SK-N-SH (cell line): ENCODE results near the gene SLC35A3. TPM values are rescaled to one million over a fixed set of nuclear protein-coding genes. Genes with fewer than 3 reads are reported as not detected.

Experiments
- CTCF ChIA-PET: fragments of 300-600, 350-600 bp; formaldehyde crosslinking; extraction: SDS; loops from one replicate; lab custom pipeline; 2021; lab: Yijun Ruan, JAX
- POLR2A ChIA-PET: fragments of 350-600 bp; sonication (Branson Sonifier 250); formaldehyde crosslinking; extraction: SDS; loops from one replicate; lab custom pipeline; 2020; ENCODE audit warnings: antibody characterized with exemption, inconsistent platforms; lab: Yijun Ruan, JAX
- DNase-seq: peaks from one replicate; pipeline ENCODE4 v3.0.0; 2012
- H2AFZ ChIP-seq: fragments of 200-600 bp; sonication (generic); 2 replicates; pipeline ENCODE4 v1.8.1; 2016; ENCODE audit warnings: antibody characterized with exemption, mild to moderate bottlenecking, low read depth
- H3F3A ChIP-seq: fragments of 200-600 bp; sonication (generic); replicated peaks from 2 replicates; pipeline ENCODE3; 2016; ENCODE audit warnings: antibody characterized with exemption, mild to moderate bottlenecking; ENCODE audit not compliant: insufficient read depth
- H3K27ac ChIP-seq, 2 experiments: fragments of 200-500 bp in 1 of 2; fragments of 200-600 bp in 1 of 2; sonication (Bioruptor generic) in 1 of 2; sonication (generic), shearing (Covaris generic) in 1 of 2; 2 replicates each; pipeline versions ENCODE4 v1.5.1 to v1.6.1; 2014 to 2016; ENCODE audit warnings: low read depth in 2 of 2, inconsistent platforms in 1 of 2, low read length in 1 of 2, mild to moderate bottlenecking in 1 of 2, mixed read lengths in 1 of 2
- H3K27me3 ChIP-seq: fragments of 200-600 bp; sonication (generic), shearing (Covaris generic); 2 replicates; pipeline ENCODE4 v1.6.1; 2016; ENCODE audit warnings: mixed run types; ENCODE audit not compliant: insufficient read depth
- H3K36me3 ChIP-seq, 2 experiments: fragments of 200-500 bp in 1 of 2; fragments of 200-600 bp in 1 of 2; sonication (Bioruptor generic) in 1 of 2; sonication (generic) in 1 of 2; replicated peaks in 1 of 2; 2 replicates each; pipeline versions ENCODE3 to v1.5.1; 2014 to 2016; ENCODE audit warnings: low read length in 1 of 2, mild to moderate bottlenecking in 1 of 2; ENCODE audit not compliant: insufficient read depth in 2 of 2, control insufficient read depth in 1 of 2
- H3K4me1 ChIP-seq, 2 experiments: fragments of 200-500 bp in 1 of 2; fragments of 200-600 bp in 1 of 2; sonication (Bioruptor generic) in 1 of 2; sonication (generic), shearing (Covaris generic) in 1 of 2; 2 replicates each; pipeline versions ENCODE4 v1.5.1 to v1.6.1; 2014 to 2016; ENCODE audit warnings: low read depth in 1 of 2, low read length in 1 of 2, mixed run types in 1 of 2; ENCODE audit not compliant: insufficient read depth in 2 of 2, control insufficient read depth in 1 of 2
- H3K4me2 ChIP-seq: fragments of 200-600 bp; sonication (generic), shearing (Covaris generic); 2 replicates; pipeline ENCODE4 v1.6.1; 2017; ENCODE audit warnings: mixed run types
- H3K4me3 ChIP-seq, 2 experiments: fragments of 200-500 bp in 1 of 2; fragments of 200-600 bp in 1 of 2; sonication (Bioruptor generic) in 1 of 2; sonication (generic), shearing (Covaris generic) in 1 of 2; 2 replicates each; pipeline versions ENCODE4 v1.5.1 to v1.8.1; 2014 to 2016; ENCODE audit warnings: low read depth in 2 of 2, inconsistent platforms in 1 of 2, low read length in 1 of 2, mild to moderate bottlenecking in 1 of 2, mixed read lengths in 1 of 2, moderate library complexity in 1 of 2
- H3K79me2 ChIP-seq: fragments of 200-600 bp; sonication (generic); 2 replicates; pipeline ENCODE4 v1.8.1; 2017; ENCODE audit warnings: mild to moderate bottlenecking; ENCODE audit not compliant: insufficient read depth
- H3K9ac ChIP-seq: fragments of 200-600 bp; sonication (generic); 2 replicates; pipeline ENCODE4 v1.6.1; 2017; ENCODE audit warnings: mixed run types
- H3K9me2 ChIP-seq: fragments of 200-600 bp; sonication (generic); 2 replicates; pipeline ENCODE4 v1.6.1; 2017; ENCODE audit warnings: mixed run types
- H3K9me3 ChIP-seq: fragments of 200-600 bp; sonication (generic); 2 replicates; pipeline ENCODE4 v1.6.1; 2017; ENCODE audit warnings: mixed run types, mild to moderate bottlenecking, moderate library complexity
- H4K20me1 ChIP-seq: fragments of 200-600 bp; sonication (generic); 2 replicates; pipeline ENCODE4 v1.6.1; 2017; ENCODE audit warnings: mild to moderate bottlenecking, mixed run types; ENCODE audit not compliant: insufficient read depth
- CHD2 ChIP-seq: fragments of 150-350 bp; IDR thresholded peaks from 2 replicates; pipeline ENCODE4 v1.6.1; 2018; ENCODE audit warnings: low read length; ENCODE audit not compliant: partially characterized antibody
- EP300 ChIP-seq, 2 experiments: IDR thresholded peaks; 2 replicates each; pipeline versions ENCODE4 v1.4.0 to v1.6.1; 2012; ENCODE audit warnings: borderline replicate concordance in 1 of 2, low read depth in 1 of 2, low read length in 1 of 2
- FOSL2 ChIP-seq: IDR thresholded peaks from 2 replicates; pipeline ENCODE4 v1.4.0; 2012; ENCODE audit warnings: low read depth, mild to moderate bottlenecking, moderate library complexity, borderline replicate concordance
- FOXJ3 ChIP-seq: sonication (generic); formaldehyde crosslinking; IDR thresholded peaks from 2 replicates; pipeline ENCODE4 v1.5.1; 2020; ENCODE audit warnings: mild to moderate bottlenecking, missing genetic modification reagents
- GATA2 ChIP-seq: sonication (generic); formaldehyde crosslinking; IDR thresholded peaks from 2 replicates; pipeline ENCODE4 v1.5.0; 2020; ENCODE audit warnings: mild to moderate bottlenecking, missing genetic modification reagents
- JUND ChIP-seq: IDR thresholded peaks from 2 replicates; pipeline ENCODE4 v1.4.0; 2012
- MAX ChIP-seq: IDR thresholded peaks from 2 replicates; pipeline ENCODE4 v1.4.0; 2012; ENCODE audit warnings: low read depth
- NFIC ChIP-seq: IDR thresholded peaks from 2 replicates; pipeline ENCODE4 v1.4.0; 2012; ENCODE audit warnings: borderline replicate concordance
- POLR2AphosphoS5 ChIP-seq: IDR thresholded peaks from 2 replicates; pipeline ENCODE4 v1.6.1; 2012; ENCODE audit warnings: low read depth, low read length
- REST ChIP-seq: IDR thresholded peaks from 2 replicates; pipeline ENCODE4 v1.6.1; 2012; ENCODE audit warnings: mild to moderate bottlenecking, low read depth, low read length, moderate library complexity
- RFX5 ChIP-seq: IDR thresholded peaks from 2 replicates; pipeline ENCODE4 v1.6.1; 2012; ENCODE audit warnings: mild to moderate bottlenecking, improper control_type of control experiment, low read length
- SMC3 ChIP-seq: IDR thresholded peaks from 2 replicates; pipeline ENCODE4 v1.6.1; 2012; ENCODE audit warnings: low read depth, low read length, improper control_type of control experiment
- TAF1 ChIP-seq: IDR thresholded peaks from 2 replicates; pipeline ENCODE4 v1.6.1; 2012; ENCODE audit warnings: low read depth, mild to moderate bottlenecking, low read length, moderate library complexity, borderline replicate concordance
- TCF12 ChIP-seq: IDR thresholded peaks from 2 replicates; pipeline ENCODE4 v1.4.0; 2012
- TEAD4 ChIP-seq: IDR thresholded peaks from 2 replicates; pipeline ENCODE4 v1.4.0; 2012; ENCODE audit warnings: mild to moderate bottlenecking, borderline replicate concordance; ENCODE audit not compliant: insufficient read depth
- YY1 ChIP-seq: IDR thresholded peaks from 2 replicates; pipeline ENCODE4 v1.4.0; 2012; ENCODE audit warnings: low read depth, mild to moderate bottlenecking
- WGBS: methylation state at CpG from one replicate; pipeline ENCODE4 v1.1.6; 2017; ENCODE audit warnings: low lambda C conversion rate; 5-methylcytosine and 5-hydroxymethylcytosine counted together
- polyA plus RNA-seq, 3 experiments: library from polyadenylated mRNA; depleted of rRNA; stranded (reverse); fragments of >200 nt; gene quantifications; 2 replicates each; pipeline ENCODE4 v1.2.3, GENCODE V29; 2012
- TF ChIP-seq, protein P1 (sequence below): fragments of 150-350 bp; IDR thresholded peaks from 2 replicates; pipeline ENCODE4 v1.6.1; 2017; ENCODE audit warnings: antibody characterized with exemption, low read length, low read depth, borderline replicate concordance
- TF ChIP-seq, protein P2 (sequence below): fragments of 200-600 bp; sonication (generic); IDR thresholded peaks from 2 replicates; pipeline ENCODE4 v1.6.1; 2017; ENCODE audit warnings: antibody characterized with exemption, mild to moderate bottlenecking, moderate library complexity

The SLC35A3 gene
- polyA plus RNA-seq, 1 of the 3 experiments (the other 2 are of a cell fraction), result 5.7 TPM

DNA sequence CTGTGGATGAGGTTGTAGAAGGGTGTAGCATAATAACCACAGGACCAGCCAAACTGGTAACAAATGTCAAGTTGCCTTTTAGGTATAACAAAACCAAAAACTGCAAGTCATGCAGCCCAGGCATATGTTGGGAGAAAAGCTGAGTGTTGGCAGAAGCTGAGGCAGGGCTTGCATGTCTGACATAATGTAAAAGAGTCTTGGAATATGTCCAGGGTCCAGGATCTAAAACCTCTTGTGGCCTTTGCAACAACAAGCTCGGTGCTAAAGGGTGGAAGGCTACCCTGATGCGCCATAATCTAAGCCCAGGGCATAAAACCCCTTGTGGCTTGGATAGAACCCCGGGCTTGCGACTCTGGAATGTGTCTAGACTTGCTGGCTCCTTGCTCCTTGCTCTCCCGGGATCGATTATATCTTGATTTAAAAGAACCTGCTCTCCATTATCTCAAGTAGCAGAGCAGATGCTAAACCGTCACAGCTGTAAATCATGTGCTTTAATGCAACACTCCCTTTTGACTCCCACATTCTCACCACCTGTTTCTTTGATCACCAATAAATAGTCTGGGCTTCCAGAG is 26.5 kb upstream of the SLC35A3 start:
- 34% methylated on average over 4 of the region's 7 CpGs for WGBS
- Histone ChIP-seq H3K4me1 (peaks cover 0 to 6% of the 10 kb centered on the region in 2 experiments; a peak in 1 of 4 replicates), H3K4me2 (no peak overlapping the region), H3K27ac (peak overlapping the region in 1 of 2 experiments; percentile 39; a peak in 2 of 4 replicates), H2AFZ (peak overlapping the region; percentile 76), H3K9ac (no peak overlapping the region), H3K36me3 (no peaks in the 10 kb centered on the region), H3F3A (no peaks in the 10 kb centered on the region), H3K9me3 (no peaks in the 10 kb centered on the region), H3K4me3 (no peak overlapping the region), H3K9me2 (no peaks in the 10 kb centered on the region), H3K27me3 (no peaks in the 10 kb centered on the region), H3K79me2 (no peaks in the 10 kb centered on the region), H4K20me1 (no peaks in the 10 kb centered on the region)
- POLR2A ChIA-PET, result no interaction called here
- TF ChIP-seq GATA2, result peak; percentile 17; the same call in 1 of the 2 replicates
- TF ChIP-seq FOXJ3 (CRISPR knock-in tag), result no peak
- peak; percentile 62; the same call in 1 of the 2 replicates for TF ChIP-seq TCF12
- peak; percentile 10; the same call in 1 of the 2 replicates for TF ChIP-seq NFIC
- no peak for DNase-seq
- CTCF ChIA-PET, result interaction anchor here (1.3 kb wide), 1 partner anchor 15 kb away, joined by 3 read pairs; no protein-coding TSS in a partner anchor

GRCh38 chr1:99944192-99944591 is 25.6 kb upstream of the SLC35A3 start:
- Histone ChIP-seq H3K9me3 (no peaks in the 10 kb centered on the region), H3K36me3 (no peaks in the 10 kb centered on the region), H3K79me2 (no peaks in the 10 kb centered on the region), H3K9ac (no peak overlapping the region), H3K4me1 (peaks cover 0 to 6% of the 10 kb centered on the region in 2 experiments; a peak in 1 of 4 replicates), H3K4me3 (no peak overlapping the region), H3K27ac (no peak overlapping the region), H3K27me3 (no peaks in the 10 kb centered on the region), H3F3A (no peaks in the 10 kb centered on the region), H2AFZ (no peak overlapping the region)
- CTCF ChIA-PET, result interaction anchor here (1.3 kb wide), 1 partner anchor 15 kb away, joined by 3 read pairs; no protein-coding TSS in a partner anchor
- DNase-seq, result no peak
- TF ChIP-seq SMC3 (no peak), TAF1 (no peak), REST (no peak), MAX (no peak), CHD2 (no peak), FOSL2 (no peak), GATA2 (no peak), JUND (no peak), TEAD4 (no peak), YY1 (no peak), RFX5 (no peak), TCF12 (no peak), POLR2AphosphoS5 (no peak), EP300 (IDR thresholded peaks at IDR 0.05; ENCODE audit: borderline replicate concordance in 1 of 2, low read depth in 1 of 2, low read length in 1 of 2) (no peak)
- TF ChIP-seq, protein P1, sequence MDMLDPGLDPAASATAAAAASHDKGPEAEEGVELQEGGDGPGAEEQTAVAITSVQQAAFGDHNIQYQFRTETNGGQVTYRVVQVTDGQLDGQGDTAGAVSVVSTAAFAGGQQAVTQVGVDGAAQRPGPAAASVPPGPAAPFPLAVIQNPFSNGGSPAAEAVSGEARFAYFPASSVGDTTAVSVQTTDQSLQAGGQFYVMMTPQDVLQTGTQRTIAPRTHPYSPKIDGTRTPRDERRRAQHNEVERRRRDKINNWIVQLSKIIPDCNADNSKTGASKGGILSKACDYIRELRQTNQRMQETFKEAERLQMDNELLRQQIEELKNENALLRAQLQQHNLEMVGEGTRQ, result no peak
- TF ChIP-seq, protein P2, sequence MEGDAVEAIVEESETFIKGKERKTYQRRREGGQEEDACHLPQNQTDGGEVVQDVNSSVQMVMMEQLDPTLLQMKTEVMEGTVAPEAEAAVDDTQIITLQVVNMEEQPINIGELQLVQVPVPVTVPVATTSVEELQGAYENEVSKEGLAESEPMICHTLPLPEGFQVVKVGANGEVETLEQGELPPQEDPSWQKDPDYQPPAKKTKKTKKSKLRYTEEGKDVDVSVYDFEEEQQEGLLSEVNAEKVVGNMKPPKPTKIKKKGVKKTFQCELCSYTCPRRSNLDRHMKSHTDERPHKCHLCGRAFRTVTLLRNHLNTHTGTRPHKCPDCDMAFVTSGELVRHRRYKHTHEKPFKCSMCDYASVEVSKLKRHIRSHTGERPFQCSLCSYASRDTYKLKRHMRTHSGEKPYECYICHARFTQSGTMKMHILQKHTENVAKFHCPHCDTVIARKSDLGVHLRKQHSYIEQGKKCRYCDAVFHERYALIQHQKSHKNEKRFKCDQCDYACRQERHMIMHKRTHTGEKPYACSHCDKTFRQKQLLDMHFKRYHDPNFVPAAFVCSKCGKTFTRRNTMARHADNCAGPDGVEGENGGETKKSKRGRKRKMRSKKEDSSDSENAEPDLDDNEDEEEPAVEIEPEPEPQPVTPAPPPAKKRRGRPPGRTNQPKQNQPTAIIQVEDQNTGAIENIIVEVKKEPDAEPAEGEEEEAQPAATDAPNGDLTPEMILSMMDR, result no peak
- TF ChIP-seq, all 33 proteins: peak for 0
- WGBS, result no CpG with 5 or more reads among the region's 1 CpG
- Histone ChIP-seq H3K9me2 (no peaks in the 10 kb centered on the region), H4K20me1 (no peaks in the 10 kb centered on the region), H3K4me2 (no peak overlapping the region)
- POLR2A ChIA-PET, result no interaction called here
